HepG2 (cell line): ENCODE results near the gene KCNK6. TPM values are rescaled to one million over a fixed set of nuclear protein-coding genes. Genes with fewer than 3 reads are reported as not detected.
A peak's percentile ranks its signal among the peaks of the same experiment; 100 is the strongest.

Source experiments
- ATAC-seq: fragments of 200-7000 bp; cut with Tn5 transposase; 3 replicates; pipeline ENCODE4 v1.9.1; 2020; ENCODE audit warnings: mild to moderate bottlenecking, moderate library complexity
- BruUV-seq: library from RNA; stranded (reverse); fragments of 400-500 nt; replicated peaks from 2 replicates; lab custom pipeline; 2021; lab: Mats Ljungman, UMichigan
- CTCF ChIA-PET: fragments of 300-600 bp; formaldehyde crosslinking; extraction: SDS; loops from one replicate; lab custom pipeline; 2021; ENCODE audit warnings: low total read pairs, inconsistent platforms, low intra/inter-chr PET ratio; lab: Yijun Ruan, JAX
- POLR2A ChIA-PET: fragments of 350-600 bp; sonication (Branson Sonifier 250); formaldehyde crosslinking; loops from one replicate; lab custom pipeline; 2020; ENCODE audit warnings: antibody characterized with exemption, inconsistent platforms; lab: Yijun Ruan, JAX
- DNase-seq: peaks from one replicate; pipeline ENCODE4 v3.0.0-alpha.2; 2015; ENCODE audit warnings: low spot score
- FAIRE-seq: peaks from 3 replicates; lab custom pipeline; 2011; peaks lifted over from hg19 to GRCh38; lab: Jason Lieb, UNC
- H2AFZ ChIP-seq: one replicate; pipeline ENCODE4 v1.6.1; 2011; ENCODE audit warnings: low read length, inconsistent platforms
- H3K27ac ChIP-seq: fragments of 300-600 bp; 3 replicates; pipeline ENCODE4 v1.8.0; 2011; ENCODE audit warnings: mixed run types, mild to moderate bottlenecking, mixed read lengths, low read length, inconsistent platforms; ENCODE audit not compliant: insufficient read depth; ENCODE audit errors: extremely low read length
- H3K27me3 ChIP-seq, 2 experiments: fragments of 200-600 bp in 1 of 2; 2 replicates in 1 of 2; 3 replicates in 1 of 2; pipeline versions ENCODE4 v1.6.0 to v1.8.0; 2011; ENCODE audit warnings: low read length in 2 of 2, mild to moderate bottlenecking in 2 of 2, moderate library complexity in 2 of 2, inconsistent platforms in 1 of 2; ENCODE audit not compliant: insufficient read depth in 2 of 2, control insufficient read depth in 1 of 2
- H3K36me3 ChIP-seq, 2 experiments: fragments of 200-600 bp in 1 of 2; replicated peaks in 1 of 2; 2 replicates in 1 of 2; 3 replicates in 1 of 2; pipeline versions ENCODE4 v1.5.1 to v1.8.0; 2011; ENCODE audit warnings: low read length in 2 of 2, inconsistent platforms in 1 of 2; ENCODE audit not compliant: insufficient read depth in 2 of 2, control insufficient read depth in 1 of 2
- H3K4me1 ChIP-seq: 2 replicates; pipeline ENCODE4 v1.5.1; 2012; ENCODE audit warnings: low read length, inconsistent platforms; ENCODE audit not compliant: insufficient read depth
- H3K4me2 ChIP-seq: 2 replicates; pipeline ENCODE4 v1.6.0; 2011; ENCODE audit warnings: low read depth, low read length, inconsistent platforms
- H3K4me3 ChIP-seq, 3 experiments: fragments of 200-600 bp in 1 of 3; sonication (generic), shearing (Covaris generic) in 1 of 3; replicated peaks in 1 of 3; 2 replicates each; pipeline ENCODE4 v1.5.1; 2011 to 2016; ENCODE audit warnings: low read length in 3 of 3, inconsistent platforms in 2 of 3, low read depth in 2 of 3, mild to moderate bottlenecking in 2 of 3, control low read depth in 1 of 3, mixed read lengths in 1 of 3; ENCODE audit not compliant: insufficient read depth in 1 of 3
- H3K79me2 ChIP-seq: one replicate; pipeline ENCODE4 v1.6.1; 2011; ENCODE audit warnings: low read length, inconsistent platforms; ENCODE audit not compliant: insufficient read depth
- H3K9ac ChIP-seq: 2 replicates; pipeline ENCODE4 v1.6.0; 2011; ENCODE audit warnings: mild to moderate bottlenecking, low read depth, low read length, inconsistent platforms; ENCODE audit not compliant: insufficient read depth
- H3K9me3 ChIP-seq: 2 replicates; pipeline ENCODE4 v1.5.1; 2012; ENCODE audit warnings: mild to moderate bottlenecking, low read length
- H4K20me1 ChIP-seq: 2 replicates; pipeline ENCODE4 v1.6.0; 2011; ENCODE audit warnings: inconsistent platforms, mild to moderate bottlenecking, low read length, moderate library complexity; ENCODE audit not compliant: insufficient read depth
- MXI1 ChIP-seq: IDR thresholded peaks from 3 replicates; pipeline ENCODE4 v1.6.1; 2012; ENCODE audit warnings: low read depth, low read length, inconsistent platforms, borderline replicate concordance
- NCOA2 ChIP-seq: sonication (generic); formaldehyde crosslinking; IDR thresholded peaks from 2 replicates; pipeline ENCODE4 v1.8.0; 2022; ENCODE audit warnings: inconsistent platforms
- NRL ChIP-seq: sonication (generic); formaldehyde crosslinking; IDR thresholded peaks from 2 replicates; pipeline ENCODE4 v1.5.0; 2020; ENCODE audit warnings: missing genetic modification reagents, mild to moderate bottlenecking, moderate library complexity, borderline replicate concordance
- POLR2AphosphoS5 ChIP-seq: IDR thresholded peaks from 2 replicates; pipeline ENCODE4 v1.6.1; 2012; ENCODE audit warnings: low read depth, low read length
- SMYD3 ChIP-seq: sonication (generic); formaldehyde crosslinking; IDR thresholded peaks from 2 replicates; pipeline ENCODE4 v1.8.1; 2023; ENCODE audit warnings: mild to moderate bottlenecking, missing genetic modification reagents
- TAF15 ChIP-seq: fragments of 200-400 bp; formaldehyde crosslinking; IDR thresholded peaks from one replicate; pipeline ENCODE4 v1.6.1; 2018; ENCODE audit warnings: mild to moderate bottlenecking, low read depth, low read length; ENCODE audit not compliant: poor library complexity, severe bottlenecking
- ZBTB20 ChIP-seq: sonication (generic); formaldehyde crosslinking; IDR thresholded peaks from 2 replicates; pipeline ENCODE4 v1.8.1; 2023; ENCODE audit warnings: missing genetic modification reagents, low read depth, mild to moderate bottlenecking, borderline replicate concordance
- WGBS: methylation state at CpG from one replicate; pipeline ENCODE4 v1.1.6; 2017; ENCODE audit warnings: low lambda C conversion rate; 5-methylcytosine and 5-hydroxymethylcytosine counted together
- in situ Hi-C: cut with HindIII; loops from 2 replicates; pipeline ENCODE4 v1.10.0; 2017; ENCODE audit warnings: low pct_unique_long_range_greater_than_20kb; ENCODE audit not compliant: extremely low pct_ligation_motif_present
- intact Hi-C: fragments of 100-400 bp; cut with micrococcal nuclease; formaldehyde crosslinking; loops from one replicate; pipeline ENCODE4 v1.10.0; 2022; ENCODE audit not compliant: unreplicated experiment
- polyA plus RNA-seq, 8 experiments: library from polyadenylated mRNA; depleted of rRNA in 3 of 8; stranded (reverse) in 7 of 8; unstranded in 1 of 8; fragments of >200 nt; fragmentation: Illumina TruSeq in 4 of 8; extraction: Trizol in 4 of 8; gene quantifications; 2 replicates each; pipeline versions ENCODE4 v1.2.1 to v1.2.3, GENCODE V29; 2011 to 2016; ENCODE audit warnings: low read depth in 4 of 8, missing spikeins in 1 of 8, mixed read lengths in 1 of 8; ENCODE audit not compliant: insufficient read depth in 1 of 8
- total RNA-seq, 5 experiments: library from RNA; depleted of rRNA; stranded (reverse); fragments of >200 nt; fragmentation: Illumina TruSeq; extraction: Trizol; gene quantifications; 2 replicates each; pipeline ENCODE4 v1.2.3, GENCODE V29; 2016; ENCODE audit warnings: low read depth in 1 of 5
- TF ChIP-seq, protein P1 (sequence below): sonication (generic); formaldehyde crosslinking; IDR thresholded peaks from 2 replicates; pipeline ENCODE4; 2020; ENCODE audit warnings: missing genetic modification reagents, mild to moderate bottlenecking, borderline replicate concordance
- TF ChIP-seq, protein P2 (sequence below): IDR thresholded peaks from 2 replicates; pipeline ENCODE4 v1.6.1; 2012; ENCODE audit warnings: inconsistent platforms
- TF ChIP-seq, protein P3 (sequence below): sonication (generic); formaldehyde crosslinking; IDR thresholded peaks from 2 replicates; pipeline ENCODE4 v1.4.0; 2020; ENCODE audit warnings: mild to moderate bottlenecking, missing genetic modification reagents
- TF ChIP-seq, protein P4 (sequence below): fragments of 450-650 bp; IDR thresholded peaks from 2 replicates; pipeline ENCODE4 v1.6.1; 2016
- TF ChIP-seq, protein P5 (sequence below): sonication (generic); formaldehyde crosslinking; IDR thresholded peaks from 2 replicates; pipeline ENCODE4 v1.4.0; 2020; ENCODE audit warnings: missing genetic modification reagents
- TF ChIP-seq, protein P6 (sequence below): sonication (generic); formaldehyde crosslinking; IDR thresholded peaks from 2 replicates; pipeline ENCODE4 v1.8.1; 2023; ENCODE audit warnings: mild to moderate bottlenecking, moderate library complexity, missing genetic modification reagents

The KCNK6 gene
- total and polyA plus RNA-seq, 2 of the 13 experiments (the other 11 are each of a cell fraction or from before 2014, with no cell fraction given) = 0.03 TPM; not detected in 1

DNA sequence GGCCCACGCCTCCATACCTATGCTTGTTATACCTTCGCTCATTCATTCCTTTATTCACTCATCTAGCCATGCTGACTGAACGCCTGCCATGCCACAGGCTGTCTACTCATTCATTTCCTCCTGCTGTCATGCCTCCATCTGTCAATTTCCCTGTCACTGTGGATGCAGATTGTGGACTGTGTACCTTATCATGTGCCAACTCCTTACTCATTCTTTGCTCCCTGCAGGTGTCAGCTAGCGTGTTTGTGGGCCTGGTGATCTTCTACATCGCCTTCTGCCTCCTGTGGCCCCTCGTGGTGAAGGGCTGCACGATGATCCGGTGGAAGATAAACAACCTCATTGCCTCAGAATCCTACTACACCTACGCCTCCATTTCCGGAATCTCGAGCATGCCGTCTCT is 50.7 kb downstream of the KCNK6 start:
- FAIRE-seq = no peak
- Histone ChIP-seq H3K27ac (no peak overlapping the region), H3K79me2 (peaks cover 4% of the 10 kb centered on the region), H4K20me1 (no peaks in the 10 kb centered on the region), H3K4me1 (peaks cover 30% of the 10 kb centered on the region), H2AFZ (no peak overlapping the region), H3K4me3 (no peak overlapping the region), H3K9ac (no peak overlapping the region), H3K4me2 (no peak overlapping the region), H3K36me3 (no peaks in the 10 kb centered on the region), H3K9me3 (no peaks in the 10 kb centered on the region), H3K27me3 (peaks cover 0 to 2% of the 10 kb centered on the region in 2 experiments; a peak in 1 of 5 replicates)
- ATAC-seq = no peak
- intact Hi-C loops = loop anchor here (1.0 kb wide), 1 partner anchor 8 kb away; no protein-coding TSS in a partner anchor
- in situ Hi-C loops = no loop called here
- POLR2A ChIA-PET = no interaction called here
- CTCF ChIA-PET = no interaction called here
- no peak for DNase-seq
- no TSS peak for BruUV-seq
- WGBS = 20% methylated on average over 12 of the region's 12 CpGs
- TF ChIP-seq, protein P1, sequence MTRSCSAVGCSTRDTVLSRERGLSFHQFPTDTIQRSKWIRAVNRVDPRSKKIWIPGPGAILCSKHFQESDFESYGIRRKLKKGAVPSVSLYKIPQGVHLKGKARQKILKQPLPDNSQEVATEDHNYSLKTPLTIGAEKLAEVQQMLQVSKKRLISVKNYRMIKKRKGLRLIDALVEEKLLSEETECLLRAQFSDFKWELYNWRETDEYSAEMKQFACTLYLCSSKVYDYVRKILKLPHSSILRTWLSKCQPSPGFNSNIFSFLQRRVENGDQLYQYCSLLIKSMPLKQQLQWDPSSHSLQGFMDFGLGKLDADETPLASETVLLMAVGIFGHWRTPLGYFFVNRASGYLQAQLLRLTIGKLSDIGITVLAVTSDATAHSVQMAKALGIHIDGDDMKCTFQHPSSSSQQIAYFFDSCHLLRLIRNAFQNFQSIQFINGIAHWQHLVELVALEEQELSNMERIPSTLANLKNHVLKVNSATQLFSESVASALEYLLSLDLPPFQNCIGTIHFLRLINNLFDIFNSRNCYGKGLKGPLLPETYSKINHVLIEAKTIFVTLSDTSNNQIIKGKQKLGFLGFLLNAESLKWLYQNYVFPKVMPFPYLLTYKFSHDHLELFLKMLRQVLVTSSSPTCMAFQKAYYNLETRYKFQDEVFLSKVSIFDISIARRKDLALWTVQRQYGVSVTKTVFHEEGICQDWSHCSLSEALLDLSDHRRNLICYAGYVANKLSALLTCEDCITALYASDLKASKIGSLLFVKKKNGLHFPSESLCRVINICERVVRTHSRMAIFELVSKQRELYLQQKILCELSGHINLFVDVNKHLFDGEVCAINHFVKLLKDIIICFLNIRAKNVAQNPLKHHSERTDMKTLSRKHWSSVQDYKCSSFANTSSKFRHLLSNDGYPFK (CRISPR knock-in tag) = no peak
- TF ChIP-seq POLR2AphosphoS5 (no peak), TAF15 (no peak), ZBTB20 (CRISPR knock-in tag) (no peak), MXI1 (peak; percentile 95), SMYD3 (no peak), NCOA2 (CRISPR knock-in tag) (no peak), NRL (no peak)
- TF ChIP-seq, protein P2, sequence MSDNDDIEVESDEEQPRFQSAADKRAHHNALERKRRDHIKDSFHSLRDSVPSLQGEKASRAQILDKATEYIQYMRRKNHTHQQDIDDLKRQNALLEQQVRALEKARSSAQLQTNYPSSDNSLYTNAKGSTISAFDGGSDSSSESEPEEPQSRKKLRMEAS = peak; percentile 25; the same call in 1 of the 2 replicates
- TF ChIP-seq, protein P3, sequence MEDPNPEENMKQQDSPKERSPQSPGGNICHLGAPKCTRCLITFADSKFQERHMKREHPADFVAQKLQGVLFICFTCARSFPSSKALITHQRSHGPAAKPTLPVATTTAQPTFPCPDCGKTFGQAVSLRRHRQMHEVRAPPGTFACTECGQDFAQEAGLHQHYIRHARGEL (CRISPR knock-in tag) = no peak
- TF ChIP-seq, protein P4, sequence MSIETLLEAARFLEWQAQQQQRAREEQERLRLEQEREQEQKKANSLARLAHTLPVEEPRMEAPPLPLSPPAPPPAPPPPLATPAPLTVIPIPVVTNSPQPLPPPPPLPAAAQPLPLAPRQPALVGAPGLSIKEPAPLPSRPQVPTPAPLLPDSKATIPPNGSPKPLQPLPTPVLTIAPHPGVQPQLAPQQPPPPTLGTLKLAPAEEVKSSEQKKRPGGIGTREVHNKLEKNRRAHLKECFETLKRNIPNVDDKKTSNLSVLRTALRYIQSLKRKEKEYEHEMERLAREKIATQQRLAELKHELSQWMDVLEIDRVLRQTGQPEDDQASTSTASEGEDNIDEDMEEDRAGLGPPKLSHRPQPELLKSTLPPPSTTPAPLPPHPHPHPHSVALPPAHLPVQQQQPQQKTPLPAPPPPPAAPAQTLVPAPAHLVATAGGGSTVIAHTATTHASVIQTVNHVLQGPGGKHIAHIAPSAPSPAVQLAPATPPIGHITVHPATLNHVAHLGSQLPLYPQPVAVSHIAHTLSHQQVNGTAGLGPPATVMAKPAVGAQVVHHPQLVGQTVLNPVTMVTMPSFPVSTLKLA = peak; percentile 36; the same call in 1 of the 2 replicates
- TF ChIP-seq, protein P5, sequence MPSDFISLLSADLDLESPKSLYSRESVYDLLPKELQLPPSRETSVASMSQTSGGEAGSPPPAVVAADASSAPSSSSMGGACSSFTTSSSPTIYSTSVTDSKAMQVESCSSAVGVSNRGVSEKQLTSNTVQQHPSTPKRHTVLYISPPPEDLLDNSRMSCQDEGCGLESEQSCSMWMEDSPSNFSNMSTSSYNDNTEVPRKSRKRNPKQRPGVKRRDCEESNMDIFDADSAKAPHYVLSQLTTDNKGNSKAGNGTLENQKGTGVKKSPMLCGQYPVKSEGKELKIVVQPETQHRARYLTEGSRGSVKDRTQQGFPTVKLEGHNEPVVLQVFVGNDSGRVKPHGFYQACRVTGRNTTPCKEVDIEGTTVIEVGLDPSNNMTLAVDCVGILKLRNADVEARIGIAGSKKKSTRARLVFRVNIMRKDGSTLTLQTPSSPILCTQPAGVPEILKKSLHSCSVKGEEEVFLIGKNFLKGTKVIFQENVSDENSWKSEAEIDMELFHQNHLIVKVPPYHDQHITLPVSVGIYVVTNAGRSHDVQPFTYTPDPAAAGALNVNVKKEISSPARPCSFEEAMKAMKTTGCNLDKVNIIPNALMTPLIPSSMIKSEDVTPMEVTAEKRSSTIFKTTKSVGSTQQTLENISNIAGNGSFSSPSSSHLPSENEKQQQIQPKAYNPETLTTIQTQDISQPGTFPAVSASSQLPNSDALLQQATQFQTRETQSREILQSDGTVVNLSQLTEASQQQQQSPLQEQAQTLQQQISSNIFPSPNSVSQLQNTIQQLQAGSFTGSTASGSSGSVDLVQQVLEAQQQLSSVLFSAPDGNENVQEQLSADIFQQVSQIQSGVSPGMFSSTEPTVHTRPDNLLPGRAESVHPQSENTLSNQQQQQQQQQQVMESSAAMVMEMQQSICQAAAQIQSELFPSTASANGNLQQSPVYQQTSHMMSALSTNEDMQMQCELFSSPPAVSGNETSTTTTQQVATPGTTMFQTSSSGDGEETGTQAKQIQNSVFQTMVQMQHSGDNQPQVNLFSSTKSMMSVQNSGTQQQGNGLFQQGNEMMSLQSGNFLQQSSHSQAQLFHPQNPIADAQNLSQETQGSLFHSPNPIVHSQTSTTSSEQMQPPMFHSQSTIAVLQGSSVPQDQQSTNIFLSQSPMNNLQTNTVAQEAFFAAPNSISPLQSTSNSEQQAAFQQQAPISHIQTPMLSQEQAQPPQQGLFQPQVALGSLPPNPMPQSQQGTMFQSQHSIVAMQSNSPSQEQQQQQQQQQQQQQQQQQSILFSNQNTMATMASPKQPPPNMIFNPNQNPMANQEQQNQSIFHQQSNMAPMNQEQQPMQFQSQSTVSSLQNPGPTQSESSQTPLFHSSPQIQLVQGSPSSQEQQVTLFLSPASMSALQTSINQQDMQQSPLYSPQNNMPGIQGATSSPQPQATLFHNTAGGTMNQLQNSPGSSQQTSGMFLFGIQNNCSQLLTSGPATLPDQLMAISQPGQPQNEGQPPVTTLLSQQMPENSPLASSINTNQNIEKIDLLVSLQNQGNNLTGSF (CRISPR knock-in tag) = no peak
- TF ChIP-seq, protein P6, sequence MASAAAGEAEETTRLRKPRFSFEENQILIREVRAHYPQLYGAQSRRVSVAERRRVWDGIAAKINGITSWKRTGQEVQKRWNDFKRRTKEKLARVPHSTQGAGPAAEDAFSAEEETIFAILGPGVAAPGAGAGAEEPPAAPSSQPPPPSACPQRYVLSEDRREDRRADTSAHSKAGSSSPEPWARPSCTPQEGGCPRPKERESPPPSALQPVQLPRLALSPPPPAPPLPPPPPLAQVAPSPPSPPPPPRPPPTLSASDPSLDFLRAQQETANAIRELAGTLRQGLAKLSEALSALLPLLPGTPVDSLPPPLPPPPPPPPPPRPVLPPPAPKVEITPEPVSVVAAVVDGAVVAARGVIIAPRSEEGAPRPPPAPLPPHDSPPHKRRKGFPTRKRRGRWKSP (CRISPR knock-in tag) = no peak
